ENCODE measurements around the gene CHST1.

Gene CHST1

DNA sequence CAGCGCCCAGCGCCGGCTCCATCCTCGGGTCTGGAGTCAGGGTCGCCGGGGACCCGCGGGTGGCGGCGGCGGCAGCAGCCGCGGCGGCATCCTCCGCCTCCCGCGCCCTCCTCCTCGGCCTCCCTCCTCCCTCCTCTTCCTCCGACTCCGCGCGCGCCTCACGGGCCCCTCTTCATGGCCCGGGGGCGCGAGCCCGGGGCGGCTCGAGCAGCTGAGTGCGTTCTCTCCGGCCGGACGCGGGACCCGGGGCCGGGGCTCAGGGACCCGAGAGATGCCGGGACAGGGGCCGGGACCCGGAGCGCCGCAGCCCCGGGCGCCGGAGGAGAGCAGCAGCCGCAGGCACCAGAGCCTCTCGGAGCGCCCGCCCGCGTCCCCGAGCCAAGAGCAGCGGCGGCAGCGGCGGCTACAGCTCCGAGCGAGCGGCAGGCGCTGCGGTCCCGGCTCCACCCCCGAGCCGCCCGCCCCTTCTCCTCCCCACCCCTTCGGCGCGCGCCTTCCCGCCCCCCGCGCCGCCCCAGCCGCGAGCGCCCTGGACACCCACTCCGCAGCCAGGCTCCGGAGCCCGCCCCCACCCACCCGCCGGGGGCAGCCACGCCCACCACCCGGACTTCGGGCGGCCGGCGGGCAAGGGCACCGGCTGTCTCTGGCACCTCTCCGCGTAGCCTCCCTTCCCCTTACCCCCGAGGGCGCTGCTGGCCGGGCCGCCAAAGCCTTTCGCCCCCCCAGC, at the start of gene CHST1:
Gene CHST1 (minus strand): TSS at position 417 of the 727 bp plus-strand sequence. CDS start 14,699 bp downstream, outside the sequence.
- no peak for DNase-seq

- DNase-seq, result no peak
These were observed 48.2 kb upstream of the CHST1 start for GRCh38 chr11:45713573-45713972.

GRCh38 chr11:45710561-45710960, 45.1 kb upstream of the CHST1 start:
- DNase-seq, result no peak

GRCh38 chr11:45708887-45709663, 43.7 kb upstream of the CHST1 start:
- DNase-seq, result no peak

- DNase-seq, result no peak
These were observed 39.2 kb upstream of the CHST1 start for GRCh38 chr11:45704635-45705034.

- DNase-seq, result no peak
These were observed 38.7 kb upstream of the CHST1 start for GRCh38 chr11:45704133-45704532.

- DNase-seq, result no peak
These were observed 37.1 kb upstream of the CHST1 start for GRCh38 chr11:45702511-45702910.

GRCh38 chr11:45698777-45699497, 33.5 kb upstream of the CHST1 start:
- DNase-seq, result no peak

DNA sequence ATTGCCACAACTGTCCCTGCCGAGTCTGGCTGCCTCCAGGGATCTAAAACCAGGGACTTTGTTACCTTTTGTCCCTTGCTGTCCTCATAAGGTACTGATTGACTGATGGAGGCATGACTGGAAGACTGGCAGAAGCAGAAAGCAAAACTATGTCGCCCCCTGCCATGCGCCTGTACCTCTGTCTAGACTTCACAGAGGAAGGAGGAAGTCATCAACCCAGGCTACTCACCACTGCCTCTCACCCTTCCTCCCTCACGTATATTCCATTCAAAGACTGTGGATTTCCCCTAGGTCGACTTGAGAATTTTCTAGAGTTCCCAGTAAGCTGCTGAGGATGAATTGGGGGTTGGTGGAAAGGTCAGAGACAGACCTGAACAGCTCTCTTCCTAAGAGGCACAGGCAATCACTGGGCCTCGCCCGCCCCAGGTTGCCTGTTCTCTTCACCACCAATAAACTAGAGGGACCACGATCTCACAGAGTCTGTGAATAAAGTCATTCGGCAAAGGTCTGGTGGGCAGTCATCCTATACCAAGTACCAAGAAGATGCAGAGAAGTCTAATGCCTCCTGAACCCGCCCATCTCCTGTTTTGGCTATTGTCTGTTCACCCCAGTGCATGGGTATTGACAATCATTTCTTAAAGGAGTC, 27.5 kb upstream of the CHST1 start:
- DNase-seq, result no peak

DNA sequence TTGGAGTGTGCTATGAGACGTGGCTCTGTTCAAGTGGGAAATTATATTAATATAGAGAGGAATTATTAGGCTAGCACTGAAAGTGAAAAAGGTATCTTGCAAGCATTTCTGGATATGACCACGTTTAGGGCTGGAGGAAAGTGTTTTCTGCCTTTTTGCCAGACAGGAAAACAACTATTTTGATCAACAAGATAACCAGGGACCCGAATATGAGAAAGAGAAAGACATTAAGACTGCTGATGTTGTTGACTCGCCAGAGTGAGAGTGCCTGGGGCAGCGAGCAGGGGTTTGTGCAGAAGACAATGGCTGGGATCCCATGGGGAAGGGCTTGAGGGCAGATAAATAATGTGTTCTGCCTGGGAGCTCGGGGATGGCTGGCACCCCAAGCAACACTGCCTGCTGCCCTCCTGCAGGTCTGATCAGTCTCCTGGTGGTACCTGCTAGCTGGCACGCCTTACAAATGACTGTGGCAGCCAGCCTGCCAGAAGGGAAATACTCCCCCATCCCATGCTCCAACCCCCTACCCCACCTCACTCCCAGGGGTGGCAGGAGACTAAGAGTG, 23.1 kb upstream of the CHST1 start:
- DNase-seq, result no peak

GRCh38 chr11:45687836-45688235, 22.4 kb upstream of the CHST1 start:
- no peak for DNase-seq

- no peak for DNase-seq
These were observed 20.6 kb upstream of the CHST1 start for GRCh38 chr11:45685964-45686537.

- DNase-seq, result no peak
These were observed 19.0 kb upstream of the CHST1 start for GRCh38 chr11:45684440-45684839.

DNA sequence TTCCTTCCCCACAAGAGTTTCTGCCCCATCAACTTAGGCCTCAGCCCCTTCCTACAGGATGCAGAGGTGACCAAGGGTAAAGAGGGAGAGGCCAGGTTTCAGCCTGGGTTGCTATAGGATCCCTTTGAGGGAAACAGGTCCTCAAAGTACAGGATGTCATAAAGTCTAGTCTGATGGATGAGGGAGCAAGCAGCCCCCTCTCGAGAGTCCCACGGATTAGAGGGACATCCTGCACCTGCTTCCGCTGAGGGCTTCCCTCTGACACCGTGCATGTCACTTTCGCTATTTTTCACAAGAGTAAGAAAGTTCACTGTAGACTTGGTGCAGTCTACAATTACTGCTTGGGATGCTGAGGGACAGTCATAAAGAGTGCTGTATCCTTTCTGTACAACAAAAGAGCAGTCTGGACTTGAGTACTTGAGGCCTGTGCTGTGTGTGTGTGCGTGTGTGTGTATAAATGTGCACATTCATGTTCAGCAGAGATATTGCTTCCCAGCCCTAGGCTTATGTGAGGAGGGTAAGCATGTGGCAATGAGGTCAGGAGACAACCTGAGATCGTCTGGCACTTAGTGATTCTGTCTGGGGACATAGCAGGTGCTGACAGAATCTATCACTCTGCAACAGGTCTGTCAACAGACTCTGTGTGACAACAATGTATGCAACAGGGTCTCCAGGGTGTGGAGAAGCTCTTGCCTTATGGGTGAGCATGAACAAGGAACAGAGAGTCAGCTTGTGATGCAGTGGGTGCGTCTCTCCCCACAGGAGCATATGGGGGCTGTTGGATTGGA, 18.0 kb upstream of the CHST1 start:
- no peak for DNase-seq

GRCh38 chr11:45679806-45680205, 14.4 kb upstream of the CHST1 start:
- DNase-seq, result no peak

DNA sequence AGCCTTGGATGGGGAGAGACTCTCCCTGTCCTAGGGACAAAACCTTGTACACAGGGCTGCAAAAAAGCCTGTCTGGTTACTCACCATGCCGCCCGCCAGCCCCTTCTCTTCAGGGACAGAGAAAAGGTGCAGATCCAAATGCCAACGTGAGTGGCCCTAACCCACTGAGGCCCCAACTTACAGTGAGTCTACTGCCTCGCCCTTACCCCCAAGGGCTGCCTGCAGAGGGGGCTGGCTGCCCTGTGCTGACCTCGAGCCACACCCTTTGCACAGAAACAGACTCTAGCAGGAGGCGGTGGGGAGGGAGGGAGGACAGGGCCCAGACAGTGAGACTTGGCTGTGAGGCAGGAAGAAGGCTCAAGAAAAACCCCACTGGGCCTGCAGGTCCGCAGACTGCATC, 13.6 kb upstream of the CHST1 start:
- DNase-seq, result no peak

- DNase-seq, result no peak
These were observed 12.5 kb upstream of the CHST1 start for GRCh38 chr11:45677770-45678512.

DNA sequence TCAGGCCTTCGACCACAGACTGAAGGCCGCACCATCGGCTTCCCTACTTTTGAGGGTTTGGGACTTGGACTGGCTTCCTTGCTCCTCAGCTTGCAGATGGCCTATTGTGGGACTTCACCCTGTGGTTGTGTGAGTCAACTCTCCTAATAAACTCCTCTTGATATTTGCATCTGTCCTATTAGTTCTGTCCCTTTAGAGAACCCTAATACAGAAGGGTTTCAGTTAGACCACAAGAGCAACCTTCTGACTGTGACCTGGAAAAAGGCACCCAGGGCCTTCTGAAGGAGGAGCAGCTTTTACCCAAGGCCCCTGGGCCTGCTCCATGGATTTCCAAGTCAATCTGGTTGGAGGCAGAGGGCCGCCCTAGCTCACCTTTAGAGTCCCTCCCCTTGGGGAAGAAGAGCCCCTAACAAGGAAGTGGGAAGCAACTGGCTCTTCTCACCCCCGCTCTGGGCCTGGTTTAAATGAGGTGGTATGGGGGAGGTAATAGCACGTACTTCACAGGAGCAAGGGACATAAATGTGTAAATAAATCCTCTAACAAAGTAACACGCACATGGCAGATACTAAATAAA, 11.2 kb upstream of the CHST1 start:
- DNase-seq, result no peak

DNA sequence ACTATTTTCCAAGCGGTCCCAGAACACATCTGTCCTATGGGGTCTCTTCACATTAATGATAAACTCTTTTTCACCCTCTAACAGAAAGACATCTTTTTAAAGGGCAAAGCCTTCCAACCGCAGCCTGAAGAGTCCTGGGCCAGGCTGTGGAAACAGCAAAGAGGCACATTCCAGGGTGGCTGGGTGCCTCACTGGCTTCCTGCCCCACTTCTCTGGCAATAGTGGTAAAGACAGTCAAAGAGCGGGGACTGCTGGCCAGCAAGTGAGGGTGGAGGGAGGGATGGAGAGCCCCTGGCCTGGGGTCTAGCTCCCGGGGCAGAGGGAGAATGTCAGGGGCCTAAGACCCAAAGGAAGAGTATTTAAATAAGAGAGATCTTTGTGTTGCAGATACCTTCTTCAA, 10.2 kb upstream of the CHST1 start:
- no peak for DNase-seq

GRCh38 chr11:45674481-45675190, 9.2 kb upstream of the CHST1 start:
- no peak for DNase-seq

All from HCEC 1CT (cell line).